Measurements from ENCODE around the gene NRXN3. TPM values are rescaled to one million over a fixed set of nuclear protein-coding genes. Genes with fewer than 3 reads are reported as not detected.

NRXN3 gene
- total and polyA plus RNA-seq, 4 donors, result 0.07 to 1.2 (median 0.23) TPM

- no peaks in the 10 kb centered on the region for H3K27me3 ChIP-seq (ENCODE audit: control insufficient read depth in 4 of 4, insufficient read depth in 4 of 4, low read length in 3 of 4)
- no peak for DNase-seq (ENCODE audit: low spot score)
- no peak for TF ChIP-seq MAX (IDR thresholded peaks at IDR 0.05)
- no peak for TF ChIP-seq HNF4A (conservative IDR thresholded peaks at IDR 0.05)
- no peak for TF ChIP-seq SP1 (IDR thresholded peaks at IDR 0.05)
- no peak for TF ChIP-seq RAD21 (IDR thresholded peaks at IDR 0.05)
- TF ChIP-seq HNF4G (IDR thresholded peaks at IDR 0.05), result no peak
- no peak for TF ChIP-seq JUND (IDR thresholded peaks at IDR 0.05)
- no peak for TF ChIP-seq CTCF (IDR thresholded peaks at IDR 0.05; ENCODE audit: low read depth, low read length, missing input control)
- no peak for TF ChIP-seq YY1 (IDR thresholded peaks at IDR 0.05)
- no peak for TF ChIP-seq NR2F2 (IDR thresholded peaks at IDR 0.05)
- no peak for TF ChIP-seq RXRA (IDR thresholded peaks at IDR 0.05)
- TF ChIP-seq ATF3 (IDR thresholded peaks at IDR 0.05), result no peak
- TF ChIP-seq FOXA1 (IDR thresholded peaks at IDR 0.05), result no peak
- no peak for TF ChIP-seq FOXA2 (IDR thresholded peaks at IDR 0.05)
- no peak for TF ChIP-seq REST (IDR thresholded peaks at IDR 0.05)
- no peak for TF ChIP-seq EGR1 (IDR thresholded peaks at IDR 0.05; ENCODE audit: low read depth in 2 of 2)
- TF ChIP-seq TAF1 (conservative IDR thresholded peaks at IDR 0.05), result no peak
- TF ChIP-seq ZBTB33 (IDR thresholded peaks at IDR 0.05), result no peak
- no peak for TF ChIP-seq GABPA (IDR thresholded peaks at IDR 0.05 in 1 of 2, conservative IDR thresholded peaks at IDR 0.05 in 1 of 2)
- WGBS, result 81% methylated on average over 5 of the region's 5 CpGs
- H3K36me3 ChIP-seq (ENCODE audit: control insufficient read depth in 4 of 4, insufficient read depth in 3 of 4, low read depth in 1 of 4, low read length in 3 of 4), result no peaks in the 10 kb centered on the region
- H3K9ac ChIP-seq (ENCODE audit: low read depth in 1 of 2, low read length in 2 of 2), result no peak overlapping the region
- no peak overlapping the region for H3K27ac ChIP-seq (ENCODE audit: low read depth in 1 of 2, low read length in 2 of 2)
- no peaks in the 10 kb centered on the region for H3K9me3 ChIP-seq (ENCODE audit: control insufficient read depth in 4 of 4, low read length in 3 of 4)
- H3K4me3 ChIP-seq (ENCODE audit: low read depth in 1 of 3, low read length in 3 of 3), result no peak overlapping the region
- H3K4me1 ChIP-seq (ENCODE audit: control insufficient read depth in 4 of 4, insufficient read depth in 4 of 4, low read length in 3 of 4), result no peaks in the 10 kb centered on the region
Observed at GRCh38 chr14:79670811-79671210, 1500.6 kb downstream of the NRXN3 start.
